K562 (cell line): ENCODE data around the gene G6PD. TPM values are rescaled to one million over a fixed set of nuclear protein-coding genes. Genes with fewer than 3 reads are reported as not detected.

Source experiments
- ATAC-seq: fragments of 200-7000 bp; cut with Tn5 transposase; 3 replicates; pipeline ENCODE4 v1.9.1; 2020; ENCODE audit warnings: moderate library complexity
- BruUV-seq: library from RNA; stranded (reverse); fragments of 400-500 nt; replicated peaks from 2 replicates; lab custom pipeline; 2021; lab: Mats Ljungman, UMichigan
- CTCF ChIA-PET: fragments of 300-600 bp; formaldehyde crosslinking; extraction: SDS; loops from one replicate; lab custom pipeline; 2021; ENCODE audit warnings: low intra/inter-chr PET ratio; lab: Yijun Ruan, JAX
- POLR2A ChIA-PET: fragments of 300-600, 350-650 bp; sonication (Branson Sonifier 250); formaldehyde crosslinking; extraction: SDS; loops from one replicate; lab custom pipeline; 2021; ENCODE audit warnings: antibody characterized with exemption, inconsistent platforms; lab: Yijun Ruan, JAX
- DNase-seq, 4 experiments: peaks; one replicate each; pipeline versions ENCODE4 v3.0.0 to v3.0.0-alpha.2; 2011 to 2018; ENCODE audit warnings: low spot score in 3 of 4, mixed read lengths in 3 of 4; ENCODE audit errors: extremely low read depth in 1 of 4
- FAIRE-seq: peaks from 2 replicates; lab custom pipeline; 2011; peaks lifted over from hg19 to GRCh38; lab: Jason Lieb, UNC
- H2AFZ ChIP-seq: 2 replicates; pipeline ENCODE4 v1.6.0; 2011; ENCODE audit warnings: low read depth, low read length, control low read depth, inconsistent platforms
- H3K27ac ChIP-seq: fragments of 200-600 bp; 3 replicates; pipeline ENCODE4 v1.8.0; 2011; ENCODE audit warnings: low read depth, mild to moderate bottlenecking, control low read depth, inconsistent platforms, low read length, moderate library complexity, mixed read lengths; ENCODE audit errors: extremely low read depth
- H3K27me3 ChIP-seq, 2 experiments: fragments of 300-600 bp in 1 of 2; 2 replicates in 1 of 2; 3 replicates in 1 of 2; pipeline versions ENCODE4 v1.6.0 to v1.8.0; 2011; ENCODE audit warnings: inconsistent platforms in 2 of 2, low read length in 2 of 2, mild to moderate bottlenecking in 1 of 2, mixed read lengths in 1 of 2, moderate library complexity in 1 of 2; ENCODE audit not compliant: control insufficient read depth in 2 of 2, insufficient read depth in 2 of 2
- H3K36me3 ChIP-seq: fragments of 300-600 bp; 3 replicates; pipeline ENCODE4 v1.8.0; 2011; ENCODE audit warnings: mild to moderate bottlenecking, low read length, inconsistent platforms; ENCODE audit not compliant: control insufficient read depth, insufficient read depth
- H3K4me1 ChIP-seq, 2 experiments: fragments of 200-600 bp in 1 of 2; replicated peaks in 1 of 2; 2 replicates in 1 of 2; 3 replicates in 1 of 2; pipeline versions ENCODE4 v1.5.1 to v1.8.0; 2011; ENCODE audit warnings: inconsistent platforms in 2 of 2, low read length in 2 of 2, mild to moderate bottlenecking in 1 of 2, mixed read lengths in 1 of 2, moderate library complexity in 1 of 2; ENCODE audit not compliant: control insufficient read depth in 2 of 2, insufficient read depth in 2 of 2
- H3K4me2 ChIP-seq: 2 replicates; pipeline ENCODE4 v1.6.1; 2011; ENCODE audit warnings: low read length, control low read depth, inconsistent platforms, mixed read lengths; ENCODE audit not compliant: insufficient read depth
- H3K4me3 ChIP-seq: fragments of 200-600 bp; sonication (generic), shearing (Covaris generic); 2 replicates; pipeline ENCODE4 v1.5.1; 2016; ENCODE audit warnings: control low read depth, inconsistent platforms
- H3K79me2 ChIP-seq: fragments of 200-600 bp; 3 replicates; pipeline ENCODE4 v1.8.0; 2011; ENCODE audit warnings: low read length, inconsistent platforms; ENCODE audit not compliant: control insufficient read depth, insufficient read depth
- H3K9ac ChIP-seq, 2 experiments: 2 replicates each; pipeline versions ENCODE4 v1.6.0 to v1.6.1; 2011; ENCODE audit warnings: low read depth in 2 of 2, low read length in 2 of 2, control low read depth in 1 of 2, inconsistent platforms in 1 of 2, mild to moderate bottlenecking in 1 of 2, mixed read lengths in 1 of 2; ENCODE audit not compliant: insufficient read depth in 1 of 2
- H3K9me1 ChIP-seq: one replicate; pipeline ENCODE4 v1.6.0; 2011; ENCODE audit warnings: inconsistent platforms, mild to moderate bottlenecking, low read length, moderate library complexity; ENCODE audit not compliant: control insufficient read depth, insufficient read depth
- H3K9me3 ChIP-seq: replicated peaks from 2 replicates; pipeline ENCODE4 v1.5.1; 2011; ENCODE audit warnings: low read depth, low read length, inconsistent platforms; ENCODE audit not compliant: control insufficient read depth, insufficient read depth
- H4K20me1 ChIP-seq: replicated peaks from 2 replicates; pipeline ENCODE4 v1.6.1; 2011; ENCODE audit warnings: low read length, inconsistent platforms, mixed read lengths; ENCODE audit not compliant: control insufficient read depth, insufficient read depth
- PBX2 ChIP-seq, 2 experiments: IDR thresholded peaks in 1 of 2; conservative IDR thresholded peaks in 1 of 2; 2 replicates each; pipeline ENCODE4 v1.6.1; 2016; ENCODE audit warnings: low read depth in 2 of 2, mild to moderate bottlenecking in 1 of 2, missing compliant biosample characterization in 1 of 2, missing genetic modification characterization in 1 of 2, moderate library complexity in 1 of 2
- POLR2G ChIP-seq: fragments of 200-400 bp; formaldehyde crosslinking; IDR thresholded peaks from 2 replicates; pipeline ENCODE4 v1.6.1; 2017; ENCODE audit warnings: low read depth, mild to moderate bottlenecking, antibody characterized with exemption, low read length, moderate library complexity
- RBM15 ChIP-seq: fragments of 200-400 bp; formaldehyde crosslinking; IDR thresholded peaks from 2 replicates; pipeline ENCODE4 v1.6.1; 2018; ENCODE audit warnings: mild to moderate bottlenecking, low read length, moderate library complexity; ENCODE audit not compliant: insufficient read depth
- RBM39 ChIP-seq: fragments of 200-400 bp; formaldehyde crosslinking; optimal IDR thresholded peaks from 2 replicates; pipeline ENCODE3; 2018; ENCODE audit warnings: low read depth, low read length
- ZNF584 ChIP-seq: fragments of 200-800 bp; sonication (Bioruptor generic); IDR thresholded peaks from 2 replicates; pipeline ENCODE4 v1.6.1; 2016; ENCODE audit warnings: low read depth, mild to moderate bottlenecking, missing genetic modification characterization, missing compliant biosample characterization
- ZNF589 ChIP-seq: fragments of 200-800 bp; sonication (Bioruptor generic); IDR thresholded peaks from 2 replicates; pipeline ENCODE4 v1.6.1; 2016; ENCODE audit warnings: low read depth, missing genetic modification characterization, missing compliant biosample characterization
- WGBS: fragments of 100-300 bp; shearing (Covaris generic); methylation state at CpG from one replicate; pipeline ENCODE4 v1.1.6; 2016; ENCODE audit warnings: low coverage, mixed read lengths; ENCODE audit not compliant: insufficient coverage; ENCODE audit errors: missing lambda C conversion rate; 5-methylcytosine and 5-hydroxymethylcytosine counted together
- in situ Hi-C: fragments of 300-500 bp; cut with MboI; formaldehyde crosslinking; loops from 4 replicates; pipeline ENCODE4 v1.15.0; 2018; ENCODE audit warnings: inconsistent platforms, mixed read lengths
- intact Hi-C: fragments of 100-400 bp; cut with micrococcal nuclease; formaldehyde crosslinking; loops from 2 replicates; pipeline ENCODE4 v1.14.2; 2022
- polyA plus RNA-seq, 8 experiments: library from polyadenylated mRNA; depleted of rRNA in 4 of 8; stranded (reverse) in 5 of 8; unstranded in 3 of 8; fragments of >200 nt; fragmentation: Nextera tagmentation in 2 of 8; fragmentation: Illumina TruSeq in 1 of 8; extraction: Ambion mirVana in 2 of 8; extraction: Trizol in 1 of 8; gene quantifications; 2 replicates each; pipeline versions ENCODE4 v1.2.1 to v1.2.3, GENCODE V29; 2011 to 2014; ENCODE audit warnings: inconsistent platforms in 1 of 8, missing spikeins in 1 of 8
- total RNA-seq, 7 experiments: library from RNA; depleted of rRNA in 6 of 7; stranded (reverse); fragments of >200 nt in 6 of 7; fragmentation: Illumina TruSeq in 2 of 7; extraction: Trizol in 2 of 7; gene quantifications; 2 replicates each; pipeline versions ENCODE4 v1.2.1 to v1.2.3, GENCODE V29; 2011 to 2021; ENCODE audit warnings: low replicate concordance in 1 of 7

Gene G6PD
- total and polyA plus RNA-seq, 9 of the 15 experiments (the other 6 are each of a cell fraction or from before 2014, with no cell fraction given): 2.9 to 222 (median 66.4) TPM

GRCh38 chrX:154506483-154507332 lies 39.9 kb downstream of the G6PD start:
- ChIA-PET CTCF (no interaction called here), POLR2A (interaction anchor here (0.6 to 1.2 kb wide), 3 partner anchors 13 to 81 kb away, joined by 3 to 5 read pairs (median 4); no protein-coding TSS in a partner anchor)
- in situ Hi-C loops (no loop called here), intact Hi-C loops (no loop called here)
- Histone ChIP-seq H3K27ac (no peak overlapping the region), H3K27me3 (no peaks in the 10 kb centered on the region), H4K20me1 (no peaks in the 10 kb centered on the region; the same call in 1 of the 2 replicates), H3K4me3 (no peak overlapping the region), H3K79me2 (no peaks in the 10 kb centered on the region), H3K9ac (no peak overlapping the region; a peak in 1 of 4 replicates), H3K9me3 (no peaks in the 10 kb centered on the region; the same call in 1 of the 2 replicates), H3K4me1 (peaks cover 8 to 10% of the 10 kb centered on the region in 2 experiments; a peak in 3 of 5 replicates), H2AFZ (no peak overlapping the region), H3K9me1 (no peaks in the 10 kb centered on the region), H3K4me2 (no peak overlapping the region), H3K36me3 (peaks cover 59% of the 10 kb centered on the region; the same call in 2 of the 3 replicates)
- WGBS: 96% methylated on average over 18 of the region's 37 CpGs
- no peak for ATAC-seq
- DNase-seq: no peak
- BruUV-seq: TSS peak; percentile 45
- no peak for FAIRE-seq
- no peak for TF ChIP-seq RBM15
- peak; percentile 53 for TF ChIP-seq POLR2G
- TF ChIP-seq ZNF584 (CRISPR knock-in tag): no peak
- TF ChIP-seq PBX2 (CRISPR knock-in tag; IDR thresholded peaks at IDR 0.05; ENCODE audit: low read depth): no peak
- TF ChIP-seq PBX2 (tag; conservative IDR thresholded peaks at IDR 0.05; ENCODE audit: low read depth): no peak
- no peak for TF ChIP-seq RBM39
- no peak for TF ChIP-seq ZNF589 (CRISPR knock-in tag)
